Adrenal gland (tissue), 12 donors: Measurements from ENCODE around the gene EFNA4. TPM values are rescaled to one million over a fixed set of nuclear protein-coding genes. Genes with fewer than 3 reads are reported as not detected.

Experiments
- DNase-seq, 7 donors: peaks; one replicate each; pipeline ENCODE4 v3.0.0-alpha.2; 2019 to 2020
- H3K27ac ChIP-seq, 5 donors: fragments of 200-600 bp; sonication (generic) in 4 of 5; 1 replicate in 3 of 5; 2 replicates in 2 of 5; pipeline versions ENCODE4 v1.5.1 to v1.8.0; 2016 to 2020; ENCODE audit warnings: mild to moderate bottlenecking in 1 of 5
- H3K27me3 ChIP-seq: fragments of 200-600 bp; 2 replicates; pipeline ENCODE4 v1.8.0; 2021
- H3K36me3 ChIP-seq, 2 donors: fragments of 200-600 bp; replicated peaks in 1 of 2; 1 replicate in 1 of 2; 2 replicates in 1 of 2; pipeline versions ENCODE4 v1.5.1 to v1.8.0; 2018 to 2022
- H3K4me1 ChIP-seq, 2 donors: fragments of 200-600 bp; replicated peaks in 1 of 2; 1 replicate in 1 of 2; 2 replicates in 1 of 2; pipeline versions ENCODE4 v1.5.1 to v1.8.0; 2018 to 2021
- H3K4me3 ChIP-seq, 4 donors: fragments of 200-600 bp; sonication (generic) in 3 of 4; one replicate each; pipeline ENCODE4 v1.5.1; 2016 to 2018
- H3K9me3 ChIP-seq, 3 donors: fragments of 200-600 bp; sonication (generic) in 1 of 3; replicated peaks in 1 of 3; 1 replicate in 2 of 3; 2 replicates in 1 of 3; pipeline versions ENCODE4 v1.5.1 to v1.8.0; 2016 to 2021
- CTCF ChIP-seq, 6 experiments: fragments of 450-650 bp in 4 of 6; fragments of 200-600 bp in 2 of 6; sonication (generic) in 1 of 6; IDR thresholded peaks; 1 replicate in 5 of 6; 2 replicates in 1 of 6; pipeline versions ENCODE4 v1.5.1 to v1.8.0; 2016 to 2021; ENCODE audit warnings: antibody characterized with exemption in 6 of 6, mild to moderate bottlenecking in 2 of 6, moderate library complexity in 1 of 6
- POLR2A ChIP-seq, 2 donors: fragments of 450-650 bp; IDR thresholded peaks; one replicate each; pipeline ENCODE4 v1.6.1; 2017; ENCODE audit warnings: antibody characterized with exemption in 2 of 2, mild to moderate bottlenecking in 2 of 2, moderate library complexity in 1 of 2
- WGBS, 4 donors: extraction: QIAGEN DNeasy Blood & Tissue Kit in 2 of 4; methylation state at CpG; one replicate each; pipeline versions ENCODE4 v1.1.5 to v1.1.7; 2013 to 2017; 5-methylcytosine and 5-hydroxymethylcytosine counted together
- intact Hi-C, 2 donors: fragments of 100-400 bp; cut with DNase I; formaldehyde crosslinking; loops; one replicate each; pipeline versions ENCODE4 v1.14.1 to v1.15.0; 2022 to 2023
- polyA plus RNA-seq, 3 donors: library from polyadenylated mRNA; stranded (reverse); fragments of 200-250 nt in 2 of 3; fragments of 350-450 nt in 1 of 3; fragmentation: Illumina TruSeq in 1 of 3; extraction: RNeasy Lipid Tissue Mini Kit (QIAGEN cat#74804) in 1 of 3; gene quantifications; one replicate each; pipeline ENCODE4 v1.2.3, GENCODE V29; 2013 to 2014
- total RNA-seq, 9 donors: library from RNA; depleted of rRNA in 4 of 9; stranded (reverse); fragments of >200 nt in 4 of 9; fragments of 120-200 nt in 1 of 9; fragmentation: NEBNext Ultra II Directional in 1 of 9; extraction: Animal tissue kit (Norgen Biotek cat#: 25700) in 1 of 9; gene quantifications; one replicate each; pipeline versions ENCODE4 v1.1.0 to v1.2.4, GENCODE V29; 2013 to 2023
- donor health status: healthy with polysubstance abuse.
- donor health status: Bipolar disorder and iron deficiency.
- donor health status: DM: yes; HTN: yes; CAD: no.
- donor health status: DM: no; HTN: no; CAD: no.
- donor health status: DM: no; HTN: no; CAD: no.
- donor health status: DM: yes; HTN: yes; CAD: no.

Gene EFNA4
- total and polyA plus RNA-seq, 12 donors: 3.5 to 28.7 (median 12.4) TPM

DNA sequence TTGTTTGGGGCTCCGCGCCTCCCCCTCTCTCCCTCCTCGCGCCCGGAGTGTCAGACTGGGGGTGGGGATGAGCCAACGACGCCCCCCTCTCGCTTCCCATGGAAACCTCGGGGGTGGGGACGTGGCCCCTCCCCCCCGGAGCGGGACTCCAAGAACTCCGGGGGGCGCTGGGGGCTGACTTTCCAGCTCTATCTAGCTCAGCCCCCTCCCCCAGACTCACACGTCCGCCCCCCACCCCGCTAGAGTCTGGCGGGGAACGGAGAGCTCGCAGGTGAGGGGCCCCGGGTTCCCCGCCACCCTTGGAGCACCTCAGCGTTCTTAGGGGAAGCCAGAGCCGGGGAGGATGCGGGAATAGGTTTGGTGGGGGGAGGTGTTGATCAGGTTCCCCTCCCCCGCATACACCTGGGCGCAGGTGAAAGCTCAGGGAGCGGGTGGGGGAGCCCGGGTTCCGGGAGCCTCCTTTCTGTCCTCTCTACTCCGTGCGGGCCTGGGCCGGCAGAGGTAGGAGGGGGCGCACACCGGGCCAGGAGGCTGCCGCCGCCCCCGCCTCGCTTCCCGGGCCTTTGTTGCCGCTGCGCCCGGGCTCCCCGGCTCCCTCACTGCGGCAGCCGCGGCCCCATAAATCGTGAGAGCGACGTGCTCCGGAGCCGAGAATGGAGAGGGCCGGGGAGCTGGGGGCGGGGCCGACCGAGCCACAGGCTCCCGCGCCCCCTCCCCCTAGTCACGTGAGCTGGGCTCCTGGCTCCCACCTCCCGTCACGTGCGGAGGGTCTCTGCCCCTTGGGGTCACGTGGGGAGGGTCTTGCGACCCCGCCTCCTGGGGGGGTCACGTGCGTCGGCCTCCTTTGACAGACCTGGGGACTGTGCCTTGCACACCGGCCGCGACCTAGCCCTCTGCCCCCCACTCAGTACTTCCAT is 17.0 kb downstream of the EFNA4 start:
- Histone ChIP-seq H3K9me3 (no peaks in the 10 kb centered on the region), H3K4me1 (peaks cover 36 to 55% of the 10 kb centered on the region in 2 donors), H3K36me3 (no peaks in the 10 kb centered on the region), H3K27ac (no peak overlapping the region), H3K27me3 (peaks cover 44% of the 10 kb centered on the region), H3K4me3 (peak overlapping the region in 1 of 4 donors; percentile 57)
- DNase-seq: peak in 1 of 7 donors; percentile 36
- intact Hi-C loops: loop anchor here in 1 of 2 donors (5.0 kb wide), 1 partner anchor 33 kb away; no protein-coding TSS in a partner anchor
- TF ChIP-seq CTCF (IDR thresholded peaks at IDR 0.05): no peak
- no peak for TF ChIP-seq POLR2A (IDR thresholded peaks at IDR 0.05)
- 0 to 1% (median 1%) methylated on average over 24 to 71 of the region's 71 CpGs for WGBS, 4 donors

GRCh38 chr1:155081472-155082300 is 18.1 kb downstream of the EFNA4 start:
- WGBS, 4 donors: 22 to 50% (median 34%) methylated on average over 33 to 68 of the region's 68 CpGs
- peak overlapping the region in 1 of 4 donors; percentile 12 for H3K4me3 ChIP-seq
- H3K27me3 ChIP-seq: peaks cover 44% of the 10 kb centered on the region
- H3K4me1 ChIP-seq: peaks cover 39 to 65% of the 10 kb centered on the region in 2 donors
- H3K36me3 ChIP-seq: no peaks in the 10 kb centered on the region
- DNase-seq: no peak
- no peak overlapping the region for H3K27ac ChIP-seq
- no peak for TF ChIP-seq POLR2A (IDR thresholded peaks at IDR 0.05)
- no peak for TF ChIP-seq CTCF (IDR thresholded peaks at IDR 0.05)
- intact Hi-C loops: loop anchor here in 1 of 2 donors (5.0 kb wide), 1 partner anchor 34 kb away; no protein-coding TSS in a partner anchor
- no peaks in the 10 kb centered on the region for H3K9me3 ChIP-seq

GRCh38 chr1:155082301-155083051 is 18.9 kb downstream of the EFNA4 start:
- Histone ChIP-seq H3K9me3 (no peaks in the 10 kb centered on the region), H3K36me3 (no peaks in the 10 kb centered on the region), H3K27ac (no peak overlapping the region), H3K4me3 (no peak overlapping the region), H3K4me1 (peaks cover 39 to 65% of the 10 kb centered on the region in 2 donors), H3K27me3 (peaks cover 44% of the 10 kb centered on the region)
- 29 to 53% (median 38%) methylated on average over 13 to 36 of the region's 36 CpGs for WGBS, 4 donors
- intact Hi-C loops: loop anchor here in 1 of 2 donors (5.0 kb wide), 1 partner anchor 35 kb away; no protein-coding TSS in a partner anchor
- TF ChIP-seq POLR2A (IDR thresholded peaks at IDR 0.05) (no peak), CTCF (IDR thresholded peaks at IDR 0.05) (no peak)
- DNase-seq: no peak
